ENCODE measurements around the gene MEG3. TPM values are rescaled to one million over a fixed set of nuclear protein-coding genes. Genes with fewer than 3 reads are reported as not detected.

The MEG3 gene
- total and polyA plus RNA-seq, 9 of the 15 experiments (the other 6 are each of a cell fraction or from before 2014, with no cell fraction given) = 0.10 to 5.3 (median 1.0) TPM; not detected in 1

- H3K79me2 ChIP-seq (ENCODE audit: control insufficient read depth, insufficient read depth, low read length) = no peaks in the 10 kb centered on the region
- no peak overlapping the region for H3K27ac ChIP-seq (ENCODE audit: extremely low read depth, low read depth, low read length)
- H3K4me1 ChIP-seq (replicated peaks in 1 of 2; ENCODE audit: control insufficient read depth in 2 of 2, insufficient read depth in 2 of 2, low read length in 2 of 2) = peaks cover 5 to 44% of the 10 kb centered on the region in 2 experiments; a peak in 4 of 5 replicates
- no peak overlapping the region for H3K9ac ChIP-seq (ENCODE audit: insufficient read depth in 1 of 2, low read depth in 2 of 2, low read length in 2 of 2)
- intact Hi-C loops (cut with micrococcal nuclease) (no loop called here), in situ Hi-C loops (cut with MboI) (no loop called here)
- POLR2A ChIA-PET = interaction anchor here (0.6 to 1.1 kb wide), 2 partner anchors 10 to 11 kb away, joined by 3 to 4 read pairs; no protein-coding TSS in a partner anchor
- DNase-seq (ENCODE audit: extremely low read depth in 1 of 4, low spot score in 3 of 4) (no peak), ATAC-seq (no peak), FAIRE-seq (no peak)
- CTCF ChIA-PET (ENCODE audit: low intra/inter-chr PET ratio) = no interaction called here
- no peak overlapping the region for H2AFZ ChIP-seq (ENCODE audit: low read depth, low read length)
- no peaks in the 10 kb centered on the region for H3K36me3 ChIP-seq (ENCODE audit: control insufficient read depth, insufficient read depth, low read length)
- TF ChIP-seq HMGXB4 (CRISPR knock-in tag; IDR thresholded peaks at IDR 0.05) (no peak), E2F6 (IDR thresholded peaks at IDR 0.05; ENCODE audit: borderline replicate concordance in 1 of 2, extremely low read depth in 1 of 2, insufficient read depth in 1 of 2, insufficient read length in 1 of 2, low read depth in 1 of 2, low read length in 1 of 2, poor library complexity in 1 of 2, severe bottlenecking in 1 of 2) (no peak), FOXP4 (CRISPR knock-in tag; IDR thresholded peaks at IDR 0.05; ENCODE audit: borderline replicate concordance) (no peak), ZNF41 (CRISPR knock-in tag; conservative IDR thresholded peaks at IDR 0.05) (no peak), MXI1 (IDR thresholded peaks at IDR 0.05; ENCODE audit: low read depth, low read length) (no peak), PTBP1 (IDR thresholded peaks at IDR 0.05; ENCODE audit: low read depth, low read length) (no peak)
- H3K4me2 ChIP-seq (ENCODE audit: insufficient read depth, low read length) = no peak overlapping the region
- no TSS peak for BruUV-seq (replicated peaks)
- WGBS (ENCODE audit: insufficient coverage, low coverage, missing lambda C conversion rate) = 89% methylated on average over 11 of the region's 12 CpGs
- no peaks in the 10 kb centered on the region for H3K9me3 ChIP-seq (replicated peaks; ENCODE audit: control insufficient read depth, insufficient read depth, low read depth, low read length)
- H3K4me3 ChIP-seq = no peak overlapping the region
- H4K20me1 ChIP-seq (replicated peaks; ENCODE audit: control insufficient read depth, insufficient read depth, low read length) = no peaks in the 10 kb centered on the region
- H3K27me3 ChIP-seq (ENCODE audit: control insufficient read depth in 2 of 2, insufficient read depth in 2 of 2, low read length in 2 of 2) = no peaks in the 10 kb centered on the region
- no peaks in the 10 kb centered on the region for H3K9me1 ChIP-seq (ENCODE audit: control insufficient read depth, insufficient read depth, low read length)
Observed at GRCh38 chr14:100780246-100780645, 45.7 kb upstream of the MEG3 start.

Measured in K562 (cell line).